SK-N-SH (cell line): Measurements from ENCODE around the gene ZG16. TPM values are rescaled to one million over a fixed set of nuclear protein-coding genes. Genes with fewer than 3 reads are reported as not detected.

Source experiments
- CTCF ChIA-PET: fragments of 300-600, 350-600 bp; formaldehyde crosslinking; extraction: SDS; loops from one replicate; lab custom pipeline; 2021; lab: Yijun Ruan, JAX
- POLR2A ChIA-PET: fragments of 350-600 bp; sonication (Branson Sonifier 250); formaldehyde crosslinking; extraction: SDS; loops from one replicate; lab custom pipeline; 2020; ENCODE audit warnings: antibody characterized with exemption, inconsistent platforms; lab: Yijun Ruan, JAX
- DNase-seq: peaks from one replicate; pipeline ENCODE4 v3.0.0; 2012
- H2AFZ ChIP-seq: fragments of 200-600 bp; sonication (generic); 2 replicates; pipeline ENCODE4 v1.8.1; 2016; ENCODE audit warnings: antibody characterized with exemption, mild to moderate bottlenecking, low read depth
- H3F3A ChIP-seq: fragments of 200-600 bp; sonication (generic); replicated peaks from 2 replicates; pipeline ENCODE3; 2016; ENCODE audit warnings: antibody characterized with exemption, mild to moderate bottlenecking; ENCODE audit not compliant: insufficient read depth
- H3K27ac ChIP-seq, 2 experiments: fragments of 200-500 bp in 1 of 2; fragments of 200-600 bp in 1 of 2; sonication (Bioruptor generic) in 1 of 2; sonication (generic), shearing (Covaris generic) in 1 of 2; 2 replicates each; pipeline versions ENCODE4 v1.5.1 to v1.6.1; 2014 to 2016; ENCODE audit warnings: low read depth in 2 of 2, inconsistent platforms in 1 of 2, low read length in 1 of 2, mild to moderate bottlenecking in 1 of 2, mixed read lengths in 1 of 2
- H3K27me3 ChIP-seq: fragments of 200-600 bp; sonication (generic), shearing (Covaris generic); 2 replicates; pipeline ENCODE4 v1.6.1; 2016; ENCODE audit warnings: mixed run types; ENCODE audit not compliant: insufficient read depth
- H3K36me3 ChIP-seq, 2 experiments: fragments of 200-500 bp in 1 of 2; fragments of 200-600 bp in 1 of 2; sonication (Bioruptor generic) in 1 of 2; sonication (generic) in 1 of 2; replicated peaks in 1 of 2; 2 replicates each; pipeline versions ENCODE3 to v1.5.1; 2014 to 2016; ENCODE audit warnings: low read length in 1 of 2, mild to moderate bottlenecking in 1 of 2; ENCODE audit not compliant: insufficient read depth in 2 of 2, control insufficient read depth in 1 of 2
- H3K4me1 ChIP-seq, 2 experiments: fragments of 200-500 bp in 1 of 2; fragments of 200-600 bp in 1 of 2; sonication (Bioruptor generic) in 1 of 2; sonication (generic), shearing (Covaris generic) in 1 of 2; 2 replicates each; pipeline versions ENCODE4 v1.5.1 to v1.6.1; 2014 to 2016; ENCODE audit warnings: low read depth in 1 of 2, low read length in 1 of 2, mixed run types in 1 of 2; ENCODE audit not compliant: insufficient read depth in 2 of 2, control insufficient read depth in 1 of 2
- H3K4me2 ChIP-seq: fragments of 200-600 bp; sonication (generic), shearing (Covaris generic); 2 replicates; pipeline ENCODE4 v1.6.1; 2017; ENCODE audit warnings: mixed run types
- H3K4me3 ChIP-seq, 2 experiments: fragments of 200-500 bp in 1 of 2; fragments of 200-600 bp in 1 of 2; sonication (Bioruptor generic) in 1 of 2; sonication (generic), shearing (Covaris generic) in 1 of 2; 2 replicates each; pipeline versions ENCODE4 v1.5.1 to v1.8.1; 2014 to 2016; ENCODE audit warnings: low read depth in 2 of 2, inconsistent platforms in 1 of 2, low read length in 1 of 2, mild to moderate bottlenecking in 1 of 2, mixed read lengths in 1 of 2, moderate library complexity in 1 of 2
- H3K79me2 ChIP-seq: fragments of 200-600 bp; sonication (generic); 2 replicates; pipeline ENCODE4 v1.8.1; 2017; ENCODE audit warnings: mild to moderate bottlenecking; ENCODE audit not compliant: insufficient read depth
- H3K9ac ChIP-seq: fragments of 200-600 bp; sonication (generic); 2 replicates; pipeline ENCODE4 v1.6.1; 2017; ENCODE audit warnings: mixed run types
- H3K9me2 ChIP-seq: fragments of 200-600 bp; sonication (generic); 2 replicates; pipeline ENCODE4 v1.6.1; 2017; ENCODE audit warnings: mixed run types
- H3K9me3 ChIP-seq: fragments of 200-600 bp; sonication (generic); 2 replicates; pipeline ENCODE4 v1.6.1; 2017; ENCODE audit warnings: mixed run types, mild to moderate bottlenecking, moderate library complexity
- H4K20me1 ChIP-seq: fragments of 200-600 bp; sonication (generic); 2 replicates; pipeline ENCODE4 v1.6.1; 2017; ENCODE audit warnings: mild to moderate bottlenecking, mixed run types; ENCODE audit not compliant: insufficient read depth
- CHD2 ChIP-seq: fragments of 150-350 bp; IDR thresholded peaks from 2 replicates; pipeline ENCODE4 v1.6.1; 2018; ENCODE audit warnings: low read length; ENCODE audit not compliant: partially characterized antibody
- ELF1 ChIP-seq: IDR thresholded peaks from 2 replicates; pipeline ENCODE4 v1.4.0; 2012
- EP300 ChIP-seq, 2 experiments: IDR thresholded peaks; 2 replicates each; pipeline versions ENCODE4 v1.4.0 to v1.6.1; 2012; ENCODE audit warnings: borderline replicate concordance in 1 of 2, low read depth in 1 of 2, low read length in 1 of 2
- EZH2phosphoT487 ChIP-seq: fragments of 200-600 bp; sonication (generic); IDR thresholded peaks from 2 replicates; pipeline ENCODE4 v1.6.1; 2017; ENCODE audit warnings: low read depth, mixed run types, mild to moderate bottlenecking, antibody characterized with exemption, moderate library complexity, borderline replicate concordance
- FOSL2 ChIP-seq: IDR thresholded peaks from 2 replicates; pipeline ENCODE4 v1.4.0; 2012; ENCODE audit warnings: low read depth, mild to moderate bottlenecking, moderate library complexity, borderline replicate concordance
- FOXM1 ChIP-seq: IDR thresholded peaks from 2 replicates; pipeline ENCODE4 v1.4.0; 2012; ENCODE audit warnings: low read depth, mild to moderate bottlenecking
- IRF3 ChIP-seq: fragments of 150-350 bp; IDR thresholded peaks from 2 replicates; pipeline ENCODE4 v1.6.1; 2016; ENCODE audit warnings: mild to moderate bottlenecking, low read depth, low read length
- JUND ChIP-seq: IDR thresholded peaks from 2 replicates; pipeline ENCODE4 v1.4.0; 2012
- MAX ChIP-seq: IDR thresholded peaks from 2 replicates; pipeline ENCODE4 v1.4.0; 2012; ENCODE audit warnings: low read depth
- MXI1 ChIP-seq: IDR thresholded peaks from 2 replicates; pipeline ENCODE4 v1.6.1; 2012; ENCODE audit warnings: mild to moderate bottlenecking, low read depth, low read length, improper control_type of control experiment
- NRF1 ChIP-seq: IDR thresholded peaks from 2 replicates; pipeline ENCODE4 v1.6.1; 2012; ENCODE audit warnings: low read depth, mild to moderate bottlenecking, low read length
- RAD21 ChIP-seq: IDR thresholded peaks from 2 replicates; pipeline ENCODE4 v1.6.1; 2012; ENCODE audit warnings: mild to moderate bottlenecking, low read length
- RCOR1 ChIP-seq: fragments of 150-350 bp; IDR thresholded peaks from 2 replicates; pipeline ENCODE4 v1.6.1; 2017; ENCODE audit warnings: antibody characterized with exemption, low read length
- RFX5 ChIP-seq: IDR thresholded peaks from 2 replicates; pipeline ENCODE4 v1.6.1; 2012; ENCODE audit warnings: mild to moderate bottlenecking, improper control_type of control experiment, low read length
- RXRA ChIP-seq: IDR thresholded peaks from 2 replicates; pipeline ENCODE4 v1.4.0; 2012; ENCODE audit warnings: low read depth, mild to moderate bottlenecking, borderline replicate concordance
- SMC3 ChIP-seq: IDR thresholded peaks from 2 replicates; pipeline ENCODE4 v1.6.1; 2012; ENCODE audit warnings: low read depth, low read length, improper control_type of control experiment
- TAF1 ChIP-seq: IDR thresholded peaks from 2 replicates; pipeline ENCODE4 v1.6.1; 2012; ENCODE audit warnings: low read depth, mild to moderate bottlenecking, low read length, moderate library complexity, borderline replicate concordance
- TCF12 ChIP-seq: IDR thresholded peaks from 2 replicates; pipeline ENCODE4 v1.4.0; 2012
- TEAD4 ChIP-seq: IDR thresholded peaks from 2 replicates; pipeline ENCODE4 v1.4.0; 2012; ENCODE audit warnings: mild to moderate bottlenecking, borderline replicate concordance; ENCODE audit not compliant: insufficient read depth
- USF1 ChIP-seq: IDR thresholded peaks from 2 replicates; pipeline ENCODE4 v1.4.0; 2012; ENCODE audit warnings: low read depth, borderline replicate concordance
- WGBS: methylation state at CpG from one replicate; pipeline ENCODE4 v1.1.6; 2017; ENCODE audit warnings: low lambda C conversion rate; 5-methylcytosine and 5-hydroxymethylcytosine counted together
- polyA plus RNA-seq, 3 experiments: library from polyadenylated mRNA; depleted of rRNA; stranded (reverse); fragments of >200 nt; gene quantifications; 2 replicates each; pipeline ENCODE4 v1.2.3, GENCODE V29; 2012

ZG16 gene
- polyA plus RNA-seq, 1 of the 3 experiments (the other 2 are of a cell fraction) = not detected

GRCh38 chr16:29813644-29814562 is 35.8 kb downstream of the ZG16 start:
- H3K4me3 ChIP-seq = peak overlapping the region in 1 of 2 experiments; percentile 72; a peak in 1 of 4 replicates
- ChIA-PET POLR2A (no interaction called here), CTCF (interaction anchor here (0.7 to 3.1 kb wide), 5 partner anchors 11 to 184 kb away, joined by 3 to 14 read pairs (median 3); no protein-coding TSS in a partner anchor)
- H3K27ac ChIP-seq = peak overlapping the region in 1 of 2 experiments; percentile 97; a peak in 1 of 4 replicates
- H2AFZ ChIP-seq = no peak overlapping the region
- no peaks in the 10 kb centered on the region for H3K9me2 ChIP-seq
- WGBS = 93% methylated on average over 19 of the region's 24 CpGs
- H4K20me1 ChIP-seq = peaks cover 11% of the 10 kb centered on the region
- no peak for DNase-seq
- no peak overlapping the region for H3K9ac ChIP-seq
- TF ChIP-seq EP300 (IDR thresholded peaks at IDR 0.05; ENCODE audit: borderline replicate concordance in 1 of 2, low read depth in 1 of 2, low read length in 1 of 2) = no peak
- TF ChIP-seq RAD21 = no peak
- no peak for TF ChIP-seq TCF12
- TF ChIP-seq NRF1 = no peak
- no peak for TF ChIP-seq FOSL2
- TF ChIP-seq TAF1 = no peak
- TF ChIP-seq USF1 = no peak
- no peak for TF ChIP-seq ELF1
- no peak for TF ChIP-seq SMC3
- TF ChIP-seq, all 33 proteins: peak for 0
- Histone ChIP-seq H3K79me2 (peaks cover 75% of the 10 kb centered on the region), H3K4me1 (peaks cover 45 to 62% of the 10 kb centered on the region in 2 experiments), H3K9me3 (no peaks in the 10 kb centered on the region), H3K4me2 (peak overlapping the region; percentile 97), H3F3A (peaks cover 39% of the 10 kb centered on the region), H3K27me3 (no peaks in the 10 kb centered on the region), H3K36me3 (peaks cover 9 to 21% of the 10 kb centered on the region in 2 experiments)

- Histone ChIP-seq H3K27me3 (no peaks in the 10 kb centered on the region), H3K4me2 (peak overlapping the region; percentile 97), H3F3A (peaks cover 41% of the 10 kb centered on the region), H4K20me1 (peaks cover 5% of the 10 kb centered on the region), H3K9ac (peak overlapping the region; percentile 72; the same call in 1 of the 2 replicates), H3K79me2 (peaks cover 75% of the 10 kb centered on the region), H3K9me2 (no peaks in the 10 kb centered on the region), H2AFZ (no peak overlapping the region), H3K9me3 (no peaks in the 10 kb centered on the region), H3K4me3 (peak overlapping the region; percentile 72 to 77; a peak in 2 of 4 replicates), H3K36me3 (peaks cover 8 to 15% of the 10 kb centered on the region in 2 experiments), H3K4me1 (peaks cover 38 to 60% of the 10 kb centered on the region in 2 experiments), H3K27ac (peak overlapping the region in 1 of 2 experiments; percentile 94; a peak in 2 of 4 replicates)
- POLR2A ChIA-PET = no interaction called here
- CTCF ChIA-PET = interaction anchor here (0.7 to 3.1 kb wide), 2 partner anchors 27 to 34 kb away, joined by 3 to 14 read pairs; no protein-coding TSS in a partner anchor
- DNase-seq = no peak
- TF ChIP-seq CHD2 = no peak
- no peak for TF ChIP-seq SMC3
- TF ChIP-seq EP300 (IDR thresholded peaks at IDR 0.05; ENCODE audit: borderline replicate concordance in 1 of 2, low read depth in 1 of 2, low read length in 1 of 2) = no peak
- TF ChIP-seq MXI1 = no peak
- TF ChIP-seq TEAD4 = no peak
- no peak for TF ChIP-seq IRF3
- no peak for TF ChIP-seq EZH2phosphoT487
- no peak for TF ChIP-seq NRF1
- no peak for TF ChIP-seq MAX
- no peak for TF ChIP-seq JUND
- TF ChIP-seq TAF1 = no peak
- no peak for TF ChIP-seq ELF1
- no peak for TF ChIP-seq RFX5
- TF ChIP-seq TCF12 = no peak
- TF ChIP-seq FOXM1 = no peak
- no peak for TF ChIP-seq RXRA
- TF ChIP-seq RCOR1 = no peak
- 93% methylated on average over 5 of the region's 5 CpGs for WGBS
These were observed 36.5 kb downstream of the ZG16 start for GRCh38 chr16:29814592-29814991.
